Fibroblast of villous mesenchyme (primary cell): ENCODE data around the gene MACROD2. TPM values are rescaled to one million over a fixed set of nuclear protein-coding genes. Genes with fewer than 3 reads are reported as not detected.

Experiments
- DNase-seq: peaks from one replicate; pipeline ENCODE4 v3.0.0-alpha.2; 2010; ENCODE audit warnings: low read depth
- H3K4me3 ChIP-seq: 2 replicates; pipeline ENCODE4 v1.5.1; 2011; ENCODE audit warnings: low read depth, mild to moderate bottlenecking, low read length
- CTCF ChIP-seq: IDR thresholded peaks from 2 replicates; pipeline ENCODE4 v1.5.1; 2012; ENCODE audit warnings: low read depth, mild to moderate bottlenecking, low read length; ENCODE audit not compliant: insufficient read depth
- total RNA-seq: library from RNA; depleted of rRNA; stranded (reverse); fragments of >200 nt; gene quantifications from 2 replicates; pipeline ENCODE4 v1.2.3, GENCODE V29; 2012

The MACROD2 gene
- total RNA-seq, 1 donor, result 1.7 TPM

GRCh38 chr20:14732343-14732742 lies 737.0 kb downstream of the MACROD2 start:
- no peak for TF ChIP-seq CTCF

DNA sequence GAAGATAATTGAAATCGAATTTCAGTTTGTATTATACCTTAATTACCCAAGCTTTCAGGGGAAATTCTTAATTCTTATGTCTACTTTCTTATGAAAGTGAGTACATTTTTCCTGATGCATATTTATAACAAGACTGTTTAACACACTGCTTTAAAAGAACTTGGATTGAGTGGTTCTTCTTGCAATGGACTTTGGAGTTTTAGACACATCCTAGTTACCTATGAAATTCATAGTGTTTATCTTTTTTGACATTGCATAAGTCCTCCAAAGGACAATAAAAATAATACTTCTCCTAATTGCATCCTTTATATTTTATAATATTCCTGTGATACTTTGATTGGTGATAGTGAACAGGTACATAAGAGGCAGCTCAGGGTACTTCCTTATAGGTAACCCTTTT lies 737.7 kb downstream of the MACROD2 start:
- DNase-seq, result no peak
- no peak overlapping the region for H3K4me3 ChIP-seq
- TF ChIP-seq CTCF, result no peak

More at GRCh38 chr20:14732343-14732742, 737.0 kb downstream of the MACROD2 start:
- H3K4me3 ChIP-seq, result no peak overlapping the region
- DNase-seq, result no peak

DNA sequence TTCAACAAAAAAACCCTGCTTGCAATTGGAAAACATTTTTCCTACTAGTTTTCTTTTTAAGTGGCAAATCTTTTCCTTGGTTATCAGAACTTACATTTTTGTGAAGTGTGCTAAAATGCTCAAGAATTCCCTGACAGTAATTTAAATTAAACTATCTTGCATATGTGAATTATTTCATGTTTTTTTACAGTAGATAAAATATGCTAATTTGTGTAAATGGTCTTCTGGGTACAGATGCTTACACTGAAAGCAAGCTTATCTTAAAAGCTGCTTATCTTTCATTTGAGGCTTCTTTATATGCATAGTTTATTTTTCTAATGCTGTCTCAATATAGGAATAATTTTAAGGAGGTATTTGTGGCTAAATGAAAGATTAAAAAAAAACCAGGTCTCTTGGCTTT lies 745.1 kb downstream of the MACROD2 start:
- no peak for DNase-seq
- TF ChIP-seq CTCF, result no peak

DNA sequence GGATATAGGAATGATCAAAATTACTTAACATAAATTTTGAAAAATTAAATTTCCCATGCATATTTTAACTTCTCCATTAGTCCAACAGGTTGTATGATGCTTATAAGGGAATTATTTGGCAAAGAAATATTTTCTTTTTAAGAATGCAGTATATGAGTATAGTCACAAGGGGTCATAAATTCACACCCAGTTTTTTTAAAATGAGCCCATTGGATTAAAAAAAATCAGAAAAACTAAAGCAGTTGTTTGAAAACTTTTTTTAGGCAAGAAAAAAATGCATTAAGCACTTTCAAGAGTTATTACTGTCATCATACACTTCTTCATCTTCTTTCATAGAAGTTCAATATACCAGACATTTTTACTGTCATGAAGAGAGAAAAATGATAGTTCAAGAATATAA lies 746.3 kb downstream of the MACROD2 start:
- TF ChIP-seq CTCF, result no peak
- DNase-seq, result no peak
- H3K4me3 ChIP-seq, result no peak overlapping the region

More for the DNA sequence above, 745.1 kb downstream of the MACROD2 start:
- H3K4me3 ChIP-seq, result no peak overlapping the region

DNA sequence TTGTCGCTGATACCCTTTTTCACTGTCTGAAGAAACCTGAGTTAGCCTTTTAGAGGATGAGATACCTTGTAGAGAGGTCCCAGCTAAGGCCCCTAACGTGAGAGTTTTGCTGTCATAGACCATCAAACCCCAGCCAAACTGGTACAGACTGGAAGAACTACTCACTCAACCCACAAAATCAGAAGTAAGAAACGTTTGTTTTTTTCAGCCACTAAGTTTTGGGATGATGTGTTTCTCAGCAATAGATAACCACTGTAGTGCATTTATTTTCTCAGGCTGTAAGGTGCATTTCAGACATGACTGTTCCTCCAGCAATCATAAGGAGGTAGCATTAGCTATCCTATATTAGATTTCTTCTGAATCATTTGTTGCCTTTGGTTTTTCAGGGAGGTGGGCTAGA lies 749.4 kb downstream of the MACROD2 start:
- no peak for DNase-seq
- no peak for TF ChIP-seq CTCF
- H3K4me3 ChIP-seq, result no peak overlapping the region

- TF ChIP-seq CTCF, result no peak
- DNase-seq, result no peak
- no peak overlapping the region for H3K4me3 ChIP-seq
Measured at GRCh38 chr20:14745830-14746229, 750.5 kb downstream of the MACROD2 start.

DNA sequence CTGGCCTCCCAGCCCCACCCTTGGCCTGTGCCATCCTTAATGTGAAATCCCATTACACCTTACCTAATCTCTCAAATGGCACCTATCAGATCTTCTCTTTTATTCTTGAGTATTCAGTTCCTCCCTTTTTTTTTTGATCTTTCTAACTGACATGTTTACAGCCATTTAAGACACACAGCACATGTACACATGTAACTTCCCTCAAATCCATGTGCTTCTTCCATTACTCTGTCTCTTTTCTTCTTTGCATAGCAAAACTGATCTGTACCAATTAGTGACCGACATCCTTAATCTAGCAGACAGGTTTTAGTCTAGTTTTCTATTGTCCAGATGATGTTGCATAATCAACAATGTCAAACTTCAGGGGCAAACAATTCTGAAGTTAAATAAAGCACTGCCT lies 755.9 kb downstream of the MACROD2 start:
- no peak for DNase-seq
- H3K4me3 ChIP-seq, result no peak overlapping the region
- TF ChIP-seq CTCF, result no peak
